ENCODE data around the gene NUDT3.

NUDT3 gene

GRCh38 chr6:34237722-34238584, 154.5 kb downstream of the NUDT3 start:
- DNase-seq: peak in 6 of 14 donors; percentile 17 to 64 (median 38)

GRCh38 chr6:34237316-34237721, 155.2 kb downstream of the NUDT3 start:
- DNase-seq: peak in 1 of 14 donors; percentile 59

- peak in 12 of 14 donors; percentile 51 to 85 (median 77) for DNase-seq
Measured at GRCh38 chr6:34236443-34237315, 155.8 kb downstream of the NUDT3 start, which contains the start of gene HMGA1. HMGA1 (plus strand) TSS chr6:34236873; CDS start chr6:34240781, 3,908 bp downstream.

- DNase-seq: peak in 1 of 14 donors; percentile 44
Measured at GRCh38 chr6:34236131-34236442, 156.4 kb downstream of the NUDT3 start.

GRCh38 chr6:34235307-34236130, 156.9 kb downstream of the NUDT3 start:
- DNase-seq: peak in 1 of 14 donors; percentile 32

GRCh38 chr6:34234667-34235306, 157.7 kb downstream of the NUDT3 start:
- DNase-seq: no peak

- no peak for DNase-seq
Measured at GRCh38 chr6:34233867-34234266, 158.6 kb downstream of the NUDT3 start.

- peak in 2 of 14 donors; percentile 15 to 29 for DNase-seq
Measured at GRCh38 chr6:34232901-34233300, 159.6 kb downstream of the NUDT3 start.

GRCh38 chr6:34231566-34232336, 160.7 kb downstream of the NUDT3 start:
- no peak for DNase-seq

- no peak for DNase-seq
Measured at GRCh38 chr6:34230653-34231371, 161.7 kb downstream of the NUDT3 start.

- DNase-seq: no peak
Measured at GRCh38 chr6:34229877-34230276, 162.6 kb downstream of the NUDT3 start.
